Stimulated activated CD8-positive, alpha-beta memory T cell treated with anti-CD3 and anti-CD28 coated beads, Interleukin-12 subunit alpha, Interleukin-12 subunit beta, amount 100 ng/mL, for 1 hour (primary cell): Measurements from ENCODE around the gene ACACB.

Source experiments
- DNase-seq: peaks from one replicate; pipeline ENCODE4 v3.0.0-alpha.2; 2020; ENCODE audit warnings: low read depth

The ACACB gene

DNA sequence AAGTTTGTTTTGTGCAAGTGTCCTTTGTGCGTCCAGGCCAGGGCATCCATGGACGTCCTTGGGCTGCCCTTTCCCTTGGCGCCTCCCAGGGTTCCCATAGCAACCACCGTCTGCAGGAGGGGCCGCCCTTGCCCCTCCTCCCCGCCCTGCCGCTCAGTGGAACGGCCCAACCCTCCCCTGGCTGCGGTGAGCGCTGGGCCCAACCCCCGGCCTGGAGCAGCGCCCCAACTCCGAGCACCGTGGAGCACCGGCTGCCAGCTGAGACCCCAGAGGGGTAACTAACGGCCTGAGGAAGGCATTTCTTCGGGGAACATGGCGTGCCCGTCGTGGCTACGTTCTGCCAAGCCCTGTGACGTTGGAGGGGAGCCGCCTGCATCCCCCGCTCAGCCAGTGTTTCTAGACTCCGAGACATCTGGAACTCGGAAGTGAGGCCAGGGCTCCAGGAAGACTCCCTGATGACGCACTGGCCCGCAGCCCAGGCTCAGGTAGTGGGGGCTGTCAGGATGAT, 5.3 kb upstream of the ACACB start:
- peak; percentile 15 for DNase-seq

DNA sequence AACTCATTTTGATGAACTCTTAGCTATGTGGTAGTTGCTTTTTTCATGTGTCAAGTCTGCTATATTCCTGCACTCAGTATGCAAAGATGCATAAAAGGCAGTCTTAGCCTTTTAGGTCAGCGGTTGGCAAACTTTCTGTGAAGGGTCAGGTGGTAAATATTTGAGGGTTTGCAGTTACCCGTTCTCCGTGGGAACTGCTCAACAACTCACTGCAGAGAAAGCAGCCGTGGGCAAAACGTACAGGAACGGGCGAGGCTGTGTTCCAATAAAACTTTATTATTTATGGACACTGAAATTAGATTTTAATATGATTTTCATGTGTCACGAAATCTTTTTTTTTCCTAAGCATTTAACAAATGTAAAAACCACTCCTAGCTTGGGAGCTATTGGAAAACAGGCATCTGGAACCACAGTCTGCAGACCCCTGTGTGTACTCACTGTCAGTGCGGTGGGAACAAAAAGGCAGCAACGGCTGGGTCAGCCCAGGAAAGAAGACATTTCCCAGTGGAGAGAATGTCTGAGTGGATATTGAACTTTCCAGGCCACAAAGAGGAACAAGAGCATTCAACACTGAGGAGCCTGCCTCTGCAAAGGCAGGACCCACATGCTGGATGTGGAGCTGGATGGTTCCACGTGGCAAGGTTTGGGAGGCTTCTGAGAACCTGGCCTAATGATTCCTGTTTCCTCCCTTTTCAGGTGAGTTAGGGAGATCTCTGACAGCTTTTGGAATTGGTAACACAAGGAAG, 3.5 kb upstream of the ACACB start:
- DNase-seq: no peak

DNA sequence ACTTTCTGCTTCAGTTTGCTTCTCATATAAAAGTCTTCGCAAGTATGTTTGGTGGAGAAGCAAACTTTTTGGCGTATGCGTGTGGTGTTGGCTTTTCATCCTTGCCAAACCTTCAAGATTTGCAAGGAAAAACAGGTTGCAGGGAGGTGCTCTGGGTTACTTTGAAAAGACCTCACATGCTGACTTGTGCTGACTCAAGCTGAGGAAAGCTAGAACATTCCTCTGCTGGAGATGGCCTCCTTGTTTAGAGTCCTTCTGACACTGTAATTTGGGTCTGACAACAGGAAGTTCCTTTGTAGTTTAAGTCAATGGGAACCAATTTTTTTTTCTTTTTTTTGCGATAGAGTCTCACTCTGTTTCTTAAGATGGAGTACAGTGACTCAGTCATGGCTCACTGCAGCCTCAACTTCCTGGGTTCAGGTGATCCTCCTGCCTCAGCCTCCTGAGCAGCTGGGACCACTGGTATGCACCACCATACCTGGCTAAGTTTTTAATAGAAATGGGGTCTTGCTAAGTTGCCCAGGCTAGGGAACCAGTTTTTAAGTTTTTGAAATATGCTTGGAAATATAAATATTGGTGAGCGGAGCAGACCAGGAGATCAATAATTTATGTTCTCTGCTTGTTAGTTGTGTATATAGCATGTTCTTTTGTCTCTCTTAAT, 2.6 kb upstream of the ACACB start:
- no peak for DNase-seq

DNA sequence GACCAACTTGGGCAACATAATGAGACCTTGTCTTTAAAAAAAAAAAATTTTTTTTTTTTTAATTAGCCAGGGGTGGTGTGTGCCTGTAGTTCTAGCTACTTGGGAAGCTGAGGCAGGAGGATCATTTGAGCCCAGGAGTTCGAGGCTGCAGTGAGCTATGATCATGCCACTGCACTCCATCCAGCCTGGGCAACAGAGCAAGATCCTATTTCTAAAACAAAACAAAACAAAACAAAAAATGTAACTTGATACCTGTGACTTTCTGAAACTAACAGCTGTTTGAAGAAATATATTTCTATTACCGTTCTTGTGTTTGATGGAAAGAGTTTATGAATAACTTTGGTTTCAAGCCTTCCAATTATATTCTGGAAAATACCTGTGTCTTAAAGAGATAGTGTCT, 1.7 kb upstream of the ACACB start:
- no peak for DNase-seq

DNA sequence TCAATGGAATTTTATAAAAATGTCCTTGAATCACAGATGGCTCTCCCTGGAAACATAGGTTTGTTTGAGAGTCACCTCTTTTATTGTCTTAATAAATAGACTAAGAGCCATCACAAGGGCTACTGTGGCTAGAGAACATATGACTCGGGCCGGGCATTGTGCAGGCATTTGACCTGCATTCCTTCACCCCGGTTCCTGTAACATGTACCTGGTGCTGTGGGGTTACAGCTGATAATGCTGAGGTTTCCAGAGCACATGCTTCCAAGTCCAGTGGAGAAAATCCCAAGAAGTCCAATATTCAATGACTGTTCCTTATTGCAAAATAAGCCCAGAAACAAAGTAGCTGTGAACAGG, 1.0 kb upstream of the ACACB start:
- no peak for DNase-seq

DNA sequence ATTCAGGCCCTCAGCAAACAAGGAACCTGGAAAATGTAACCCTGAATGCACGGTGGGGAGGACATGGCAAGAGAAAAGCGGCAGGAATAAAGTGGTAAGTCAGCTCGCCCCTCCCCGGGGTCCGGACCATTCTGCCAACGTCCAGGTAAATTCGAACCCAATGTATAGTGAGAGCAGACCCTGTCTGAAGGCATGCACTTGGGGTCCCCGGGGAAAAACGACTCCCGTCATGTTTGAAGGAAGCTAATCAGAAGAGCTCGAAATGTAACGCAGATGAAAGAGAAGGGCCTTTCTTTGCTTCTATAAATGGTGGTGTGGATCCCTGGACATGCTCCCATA, 193 bp downstream of the ACACB start:
- no peak for DNase-seq

DNA sequence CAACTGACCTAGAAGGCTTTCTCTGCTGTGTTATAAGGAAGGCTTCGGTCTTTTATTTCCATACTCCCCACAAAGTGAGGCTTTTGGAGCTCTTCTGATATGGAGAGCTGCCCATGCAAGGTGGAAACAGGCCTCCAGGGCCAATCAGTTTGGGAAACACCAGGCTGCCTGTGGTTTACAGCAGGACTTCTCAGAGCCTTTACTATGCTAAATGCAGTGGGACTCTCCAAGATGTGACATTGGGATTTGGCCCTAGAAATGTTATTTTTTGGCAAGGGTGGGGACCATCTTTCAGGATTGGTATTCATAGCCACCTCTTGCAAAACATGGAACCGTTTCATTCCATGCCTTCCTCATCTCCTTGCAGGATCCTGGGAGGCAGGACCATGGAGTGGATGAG, 3.7 kb downstream of the ACACB start:
- DNase-seq: no peak

DNA sequence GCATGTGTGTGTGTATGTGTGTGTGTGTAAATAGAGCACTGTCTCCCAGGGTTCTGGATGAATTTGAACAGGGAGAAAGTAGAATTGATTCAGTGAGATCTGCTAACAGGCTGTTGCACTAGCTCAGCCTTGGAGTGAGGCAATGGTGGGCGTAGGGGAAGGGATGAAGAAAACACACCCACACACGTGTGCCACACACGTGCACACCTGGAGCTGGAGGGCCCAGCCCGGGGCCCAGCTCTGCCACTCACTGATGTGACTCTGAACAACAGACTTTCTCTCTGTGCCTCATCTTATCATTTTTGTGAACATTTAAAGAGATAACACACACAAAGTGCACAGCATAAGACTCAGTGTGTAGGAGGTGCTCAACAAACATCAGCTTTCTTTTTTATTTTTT, 4.2 kb downstream of the ACACB start:
- no peak for DNase-seq

DNA sequence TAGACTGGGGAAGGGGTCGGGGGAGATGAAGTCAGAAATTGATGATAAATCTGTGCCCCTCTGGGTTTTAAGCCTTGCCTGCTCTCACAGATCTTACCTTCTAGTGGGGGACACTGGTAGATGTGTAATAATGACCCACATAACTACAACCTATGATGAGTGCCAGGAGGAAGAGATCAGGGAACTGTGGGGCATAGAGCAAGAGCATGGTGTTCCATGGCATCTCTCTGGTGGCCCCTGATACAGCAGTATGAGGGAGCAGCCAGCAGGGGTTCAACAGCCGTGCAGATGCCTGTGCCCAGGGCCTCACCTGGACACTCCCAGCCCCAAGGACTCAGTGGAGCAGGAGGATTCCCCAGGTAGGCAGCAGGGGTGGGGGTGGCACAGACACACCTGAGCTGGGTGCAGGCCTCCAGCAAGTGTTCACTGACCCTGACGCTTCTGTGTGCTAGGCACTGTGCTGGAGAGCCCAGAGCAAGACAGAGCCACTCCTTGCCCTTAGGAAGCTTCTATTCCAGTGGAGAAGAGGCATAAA, 5.0 kb downstream of the ACACB start:
- DNase-seq: no peak

DNA sequence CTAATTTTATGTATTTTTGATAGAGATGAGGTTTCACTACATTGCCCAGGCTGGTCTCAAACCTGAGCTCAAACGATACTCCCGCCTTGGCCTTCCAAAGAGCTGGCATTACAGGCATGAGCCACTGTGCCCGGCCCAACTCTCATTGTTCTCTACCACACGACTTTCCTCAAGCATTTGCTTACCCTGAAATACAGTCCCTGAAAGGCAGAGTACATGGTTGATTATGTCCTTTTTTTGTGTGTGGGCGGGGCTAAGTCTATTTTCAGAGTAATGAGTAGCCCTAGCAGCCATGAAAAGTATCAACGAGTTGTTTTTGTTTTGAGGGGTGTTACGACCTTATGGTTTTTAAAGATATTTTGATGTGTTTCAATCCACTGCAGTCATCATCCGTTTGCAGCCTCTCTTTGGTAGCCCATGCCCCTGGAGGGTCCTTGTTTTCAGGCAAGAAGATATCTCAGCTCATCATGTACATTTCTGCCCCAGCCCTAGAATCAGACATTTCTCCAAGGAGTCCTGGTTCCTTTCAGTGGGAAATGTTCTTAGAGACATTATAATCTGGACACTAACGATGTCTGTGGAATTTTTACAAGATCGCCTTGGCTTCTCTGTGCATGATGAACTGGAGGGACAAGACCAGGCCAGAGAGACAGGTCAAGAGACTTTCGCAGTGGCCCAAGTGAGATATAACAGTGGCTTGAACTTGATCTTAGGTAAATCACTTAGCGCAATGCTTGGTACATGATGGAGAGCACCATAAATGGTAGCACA, 8.7 kb downstream of the ACACB start:
- DNase-seq: no peak

DNA sequence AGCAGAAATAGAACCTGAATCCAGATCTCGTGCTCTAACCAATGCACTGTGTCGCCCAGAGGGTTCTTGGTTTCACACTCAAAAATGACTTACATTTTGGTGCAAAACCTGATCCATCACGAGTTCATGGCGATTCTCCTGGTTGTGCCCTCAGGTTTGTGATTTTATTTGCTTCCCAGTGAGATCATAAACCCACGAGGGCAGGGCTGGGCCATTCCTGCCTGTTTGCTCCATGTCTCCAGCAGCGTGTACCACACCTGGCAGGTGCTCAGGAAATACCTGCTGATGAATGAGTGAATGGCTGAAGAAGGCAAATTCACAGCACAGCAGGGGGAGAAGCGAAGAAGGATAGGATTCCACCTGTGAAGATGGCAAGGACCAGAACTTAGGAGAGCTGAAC, 9.4 kb downstream of the ACACB start:
- DNase-seq: no peak

DNA sequence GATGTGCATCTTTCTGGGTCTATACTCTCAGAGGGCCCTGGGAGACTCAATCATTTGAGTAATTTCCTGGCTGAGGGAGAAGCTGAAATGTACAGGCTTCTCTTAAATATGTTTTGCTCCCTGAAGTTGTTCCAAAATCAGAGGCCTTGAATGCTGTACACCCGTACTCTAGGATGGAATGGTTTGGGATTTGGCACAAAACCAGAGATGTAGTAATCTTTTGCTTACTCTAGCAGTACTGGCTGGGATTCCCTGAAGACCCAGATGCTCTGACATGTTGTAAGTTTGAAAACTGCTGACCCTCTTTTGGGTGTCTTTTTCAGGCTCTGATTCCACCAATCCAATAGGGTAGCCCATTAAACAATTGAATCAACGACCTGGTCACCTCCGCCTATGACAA, 10.4 kb downstream of the ACACB start:
- DNase-seq: no peak

DNA sequence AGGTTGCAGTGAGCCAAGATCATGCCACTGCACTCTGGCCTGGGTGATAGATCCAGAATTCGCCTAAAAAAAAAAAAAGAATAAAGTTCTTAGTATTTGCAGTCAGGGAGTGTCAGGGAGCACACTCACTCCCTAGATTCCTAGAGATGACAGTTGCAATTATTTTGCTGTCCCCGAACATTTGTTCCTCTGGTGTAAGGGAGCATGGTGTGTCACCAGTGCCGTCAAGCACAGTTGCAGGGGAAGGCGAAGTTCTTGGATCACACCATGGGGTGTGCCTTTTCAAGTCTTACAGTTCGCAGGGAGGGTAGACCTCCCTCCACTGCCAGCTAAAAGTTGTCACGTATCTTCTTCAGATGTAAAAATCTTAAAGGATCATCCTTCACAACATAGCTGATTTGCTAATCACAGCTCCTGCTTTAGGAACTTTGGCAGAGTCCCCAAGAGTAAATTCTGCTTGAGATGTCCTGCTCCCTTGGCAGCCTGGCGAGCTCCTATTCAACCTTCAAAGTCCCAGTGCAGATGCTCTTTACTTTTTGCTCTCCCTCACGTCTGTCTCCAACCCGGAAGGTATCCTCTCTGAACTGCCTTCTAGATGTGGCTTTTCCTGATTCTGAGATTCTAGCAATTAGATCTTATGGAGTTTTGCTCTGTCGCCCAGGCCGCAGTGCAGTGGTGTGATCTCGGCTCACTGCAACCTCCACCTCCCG, 11.3 kb downstream of the ACACB start:
- no peak for DNase-seq

DNA sequence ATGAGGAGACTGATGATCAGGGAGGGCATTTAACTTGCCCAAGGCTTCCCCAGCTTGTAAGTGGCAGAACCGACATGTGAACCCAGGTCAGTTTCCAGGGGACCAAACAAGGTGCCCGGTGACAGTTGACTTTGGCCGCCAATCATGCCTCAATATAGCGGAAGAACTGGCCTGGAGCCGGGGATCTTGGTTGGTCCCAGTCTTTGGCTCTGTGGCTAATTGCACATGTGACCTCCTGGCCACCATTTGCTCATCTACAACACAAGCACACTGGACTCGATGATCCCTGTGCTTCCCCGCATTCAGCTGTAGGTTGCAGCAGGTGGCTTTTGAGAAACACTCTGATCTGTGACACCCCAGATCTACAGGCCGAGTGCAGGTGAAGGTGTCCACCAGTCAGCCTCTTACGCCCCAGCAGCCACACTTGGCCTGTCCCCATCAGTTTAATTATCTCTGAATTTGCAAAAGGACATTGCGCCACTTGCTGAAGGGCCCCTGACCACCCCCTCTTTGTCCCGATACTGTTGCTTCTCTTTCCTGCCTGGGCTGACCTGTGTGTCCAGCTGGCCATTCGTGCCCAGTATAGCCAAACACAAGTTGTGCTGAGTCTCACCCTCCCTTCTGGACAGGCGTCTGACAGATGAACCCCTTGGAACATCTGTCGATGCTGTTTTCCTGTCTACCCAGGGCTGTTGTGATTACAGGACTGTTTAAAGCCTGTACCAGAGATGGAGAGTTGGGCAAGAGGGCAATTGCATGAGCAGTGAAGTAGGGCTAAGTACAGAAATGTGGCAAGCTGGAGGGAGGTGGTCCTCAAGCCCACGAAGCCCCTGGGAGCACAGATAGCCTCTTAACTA, 14.1 kb downstream of the ACACB start:
- DNase-seq: no peak

DNA sequence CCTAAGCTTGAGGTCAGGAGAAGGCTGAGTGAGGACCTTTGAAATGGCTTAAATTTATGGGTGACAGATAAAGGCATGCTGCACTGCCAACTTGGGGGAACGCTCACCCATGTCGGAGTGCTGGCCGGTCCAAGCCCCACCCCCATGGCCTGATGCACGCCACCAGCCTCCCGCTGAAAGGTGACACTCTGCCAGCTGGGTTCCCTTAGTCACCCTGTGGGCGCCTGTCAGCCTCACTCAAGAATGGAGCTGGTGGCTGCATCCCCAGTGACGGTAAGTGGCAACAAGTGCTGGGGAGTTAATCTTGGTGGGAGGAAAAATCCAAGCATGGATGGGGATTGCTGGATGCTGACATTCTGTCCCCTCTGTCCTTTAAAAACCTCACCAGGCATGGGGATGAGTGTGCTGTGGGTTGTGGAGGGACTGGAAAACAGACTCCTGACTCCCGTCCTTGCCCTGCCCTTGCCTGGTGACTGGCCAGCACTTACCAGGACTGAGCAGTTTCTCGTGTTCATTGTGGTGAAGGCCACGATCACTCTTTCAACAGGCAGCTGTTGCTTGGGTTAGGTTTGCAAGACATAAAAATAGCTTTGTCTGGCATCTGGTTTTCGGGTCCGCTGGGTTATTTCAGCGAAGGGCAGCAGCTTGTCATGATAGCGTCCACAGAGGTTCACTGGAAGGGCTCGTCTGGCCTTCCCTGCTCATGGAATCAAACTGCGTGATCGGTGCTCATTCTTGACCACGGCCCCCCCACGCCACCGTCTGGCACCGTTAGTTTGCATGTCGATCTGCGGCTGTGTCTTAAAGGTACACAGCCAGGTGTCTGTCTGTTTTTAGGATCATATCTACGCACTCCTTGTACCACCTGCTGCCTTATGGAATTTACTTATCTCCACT, 15.0 kb downstream of the ACACB start:
- no peak for DNase-seq

DNA sequence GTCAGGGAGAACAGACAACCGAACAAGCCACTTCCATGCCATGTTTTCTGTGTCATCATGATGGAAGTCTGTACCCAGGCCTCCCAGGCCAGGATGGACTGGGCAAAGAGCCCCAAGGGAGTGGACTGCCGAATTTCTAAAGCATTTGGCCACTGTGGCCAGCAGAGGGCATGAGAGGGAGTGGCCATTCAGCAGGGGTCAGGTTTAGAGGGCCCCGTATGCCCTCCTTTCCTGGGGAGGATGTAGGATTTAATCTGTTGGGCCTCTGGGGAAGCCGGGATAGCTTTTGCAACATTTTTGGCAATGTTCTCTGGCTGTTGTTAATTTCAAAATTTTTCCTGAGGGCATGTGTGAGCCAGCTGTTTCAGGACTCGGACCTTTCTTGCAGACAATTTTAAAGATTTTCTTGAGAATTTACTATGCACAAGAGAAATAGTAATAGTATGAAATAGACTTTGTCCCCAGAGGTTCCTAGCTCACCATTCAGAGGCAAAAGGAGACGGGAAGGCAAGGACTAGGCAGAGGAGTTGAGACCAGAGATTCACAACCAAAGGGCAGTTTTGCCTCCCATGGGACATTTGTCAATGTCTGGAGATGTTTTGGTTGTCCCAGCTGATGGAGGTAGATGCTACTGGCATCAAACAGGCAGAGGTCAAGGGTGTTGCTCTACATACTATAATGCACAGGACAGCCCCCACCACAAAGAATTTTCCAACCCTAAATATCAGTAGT, 18.0 kb downstream of the ACACB start:
- DNase-seq: no peak

DNA sequence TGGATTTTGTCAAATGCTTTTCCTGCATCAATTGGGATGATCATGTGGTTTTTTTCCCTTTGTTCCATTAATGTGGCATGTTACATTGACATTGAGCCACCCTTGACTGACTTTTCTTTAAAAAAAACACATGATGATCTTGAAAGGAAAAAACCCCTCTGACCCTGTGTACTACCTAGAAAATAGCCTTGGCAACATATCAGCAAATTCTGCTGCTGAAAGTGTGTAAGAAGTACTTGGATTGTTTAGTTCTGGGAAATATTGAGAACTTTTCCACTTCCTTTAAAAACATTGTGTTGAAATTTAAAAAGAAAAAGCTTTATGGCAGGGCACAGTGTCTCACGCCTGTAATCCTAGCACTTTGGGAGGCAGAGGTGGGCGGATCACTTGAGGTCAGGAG, 20.7 kb downstream of the ACACB start:
- DNase-seq: no peak

DNA sequence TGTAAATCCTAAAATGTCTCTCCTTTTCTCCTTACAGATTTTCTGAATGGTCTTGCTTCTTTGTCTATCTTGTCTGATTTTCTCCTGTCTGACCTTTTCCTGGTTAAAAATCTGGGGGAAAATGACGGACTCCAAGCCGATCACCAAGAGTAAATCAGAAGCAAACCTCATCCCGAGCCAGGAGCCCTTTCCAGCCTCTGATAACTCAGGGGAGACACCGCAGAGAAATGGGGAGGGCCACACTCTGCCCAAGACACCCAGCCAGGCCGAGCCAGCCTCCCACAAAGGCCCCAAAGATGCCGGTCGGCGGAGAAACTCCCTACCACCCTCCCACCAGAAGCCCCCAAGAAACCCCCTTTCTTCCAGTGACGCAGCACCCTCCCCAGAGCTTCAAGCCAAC, 23.0 kb downstream of the ACACB start:
- no peak for DNase-seq

DNA sequence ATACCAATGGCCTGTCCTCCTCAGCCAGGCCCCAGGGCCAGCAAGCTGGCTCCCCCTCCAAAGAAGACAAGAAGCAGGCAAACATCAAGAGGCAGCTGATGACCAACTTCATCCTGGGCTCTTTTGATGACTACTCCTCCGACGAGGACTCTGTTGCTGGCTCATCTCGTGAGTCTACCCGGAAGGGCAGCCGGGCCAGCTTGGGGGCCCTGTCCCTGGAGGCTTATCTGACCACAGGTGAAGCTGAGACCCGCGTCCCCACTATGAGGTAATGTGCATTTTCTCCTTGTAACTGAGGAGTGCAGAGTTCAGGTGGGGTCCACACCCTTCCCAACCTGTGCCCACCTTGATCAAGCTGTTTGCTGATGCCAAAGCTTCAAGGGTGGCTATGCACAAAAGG, 23.4 kb downstream of the ACACB start:
- DNase-seq: no peak

DNA sequence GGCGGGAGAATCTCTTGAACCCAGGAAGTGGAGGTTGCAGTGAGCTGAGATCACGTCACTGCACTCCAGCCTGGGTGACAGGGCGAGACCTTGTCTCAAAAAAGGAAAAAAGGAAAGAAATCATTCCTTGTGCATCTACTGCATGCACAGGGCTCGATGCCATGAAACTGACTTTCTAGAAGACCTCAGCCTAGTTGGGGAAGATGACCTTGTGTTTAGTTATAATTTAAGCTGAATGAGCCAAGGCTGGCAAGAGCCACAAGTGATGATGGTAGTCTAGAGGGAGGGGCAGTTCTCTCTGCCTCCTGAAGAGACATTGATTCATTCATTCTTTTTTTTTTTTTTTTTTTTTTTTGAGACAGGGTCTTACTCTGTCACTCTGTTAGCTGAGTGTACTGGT, 24.2 kb downstream of the ACACB start:
- DNase-seq: no peak
